Measurements from ENCODE around the gene SLC17A1. TPM values are rescaled to one million over a fixed set of nuclear protein-coding genes. Genes with fewer than 3 reads are reported as not detected.

Gene SLC17A1
- total RNA-seq, 2 experiments from 2014 or later, result not detected

- Histone ChIP-seq H3K36me3 (ENCODE audit: insufficient read depth, low read length) (no peaks in the 10 kb centered on the region), H3K9me3 (ENCODE audit: control insufficient read depth in 1 of 2, insufficient read depth in 1 of 2, low read length in 2 of 2) (peaks cover 0 to 5% of the 10 kb centered on the region in 2 experiments), H3K4me1 (ENCODE audit: insufficient read depth, low read length) (no peaks in the 10 kb centered on the region), H3K4me3 (ENCODE audit: low read length) (no peak overlapping the region), H3K27me3 (ENCODE audit: control insufficient read depth in 1 of 2, insufficient read depth in 2 of 2, low read length in 2 of 2) (peaks cover 0 to 3% of the 10 kb centered on the region in 2 experiments), H3K27ac (ENCODE audit: low read depth in 1 of 2, low read length in 2 of 2) (no peak overlapping the region)
- Mint-ChIP-seq H3K27me3 (peaks cover 38% of the 10 kb centered on the region), H3K27ac (no peak overlapping the region), H3K4me1 (ENCODE audit: low read depth) (no peaks in the 10 kb centered on the region), H3K9me3 (no peaks in the 10 kb centered on the region), H3K4me3 (no peak overlapping the region), H3K36me3 (ENCODE audit: low read depth) (no peaks in the 10 kb centered on the region)
- intact Hi-C loops (cut with DNase I, micrococcal nuclease), result no loop called here
- ChIA-PET POLR2A (no interaction called here), CTCF (no interaction called here)
- ATAC-seq (ENCODE audit: poor library complexity), result no peak
- DNase-seq, result no peak
- TF ChIP-seq CTCF (IDR thresholded peaks at IDR 0.05), result no peak
Measured at GRCh38 chr6:25804804-25805203, 27.0 kb downstream of the SLC17A1 start.

GRCh38 chr6:25801436-25801835 is 30.4 kb downstream of the SLC17A1 start:
- ATAC-seq (ENCODE audit: poor library complexity) (no peak), DNase-seq (no peak)
- H3K27ac Mint-ChIP-seq, result no peak overlapping the region
- H3K9me3 ChIP-seq (ENCODE audit: control insufficient read depth in 1 of 2, insufficient read depth in 1 of 2, low read length in 2 of 2), result peaks cover 0 to 5% of the 10 kb centered on the region in 2 experiments
- H3K4me1 Mint-ChIP-seq (ENCODE audit: low read depth), result no peaks in the 10 kb centered on the region
- H3K27me3 ChIP-seq (ENCODE audit: control insufficient read depth in 1 of 2, insufficient read depth in 2 of 2, low read length in 2 of 2), result peaks cover 0 to 3% of the 10 kb centered on the region in 2 experiments
- no peaks in the 10 kb centered on the region for H3K4me1 ChIP-seq (ENCODE audit: insufficient read depth, low read length)
- H3K36me3 ChIP-seq (ENCODE audit: insufficient read depth, low read length), result no peaks in the 10 kb centered on the region
- intact Hi-C loops (cut with DNase I, micrococcal nuclease), result no loop called here
- CTCF ChIA-PET, result no interaction called here
- no peak overlapping the region for H3K4me3 ChIP-seq (ENCODE audit: low read length)
- H3K36me3 Mint-ChIP-seq (ENCODE audit: low read depth), result no peaks in the 10 kb centered on the region
- POLR2A ChIA-PET, result no interaction called here
- no peak overlapping the region for H3K4me3 Mint-ChIP-seq
- no peaks in the 10 kb centered on the region for H3K9me3 Mint-ChIP-seq
- H3K27ac ChIP-seq (ENCODE audit: low read depth in 1 of 2, low read length in 2 of 2), result no peak overlapping the region
- H3K27me3 Mint-ChIP-seq, result peaks cover 38% of the 10 kb centered on the region
- TF ChIP-seq CTCF (IDR thresholded peaks at IDR 0.05), result no peak

GRCh38 chr6:25794784-25795183 is 37.1 kb downstream of the SLC17A1 start:
- Histone ChIP-seq H3K9me3 (ENCODE audit: control insufficient read depth in 1 of 2, insufficient read depth in 1 of 2, low read length in 2 of 2) (no peaks in the 10 kb centered on the region), H3K27ac (ENCODE audit: low read depth in 1 of 2, low read length in 2 of 2) (no peak overlapping the region), H3K4me1 (ENCODE audit: insufficient read depth, low read length) (no peaks in the 10 kb centered on the region), H3K4me3 (ENCODE audit: low read length) (no peak overlapping the region), H3K36me3 (ENCODE audit: insufficient read depth, low read length) (no peaks in the 10 kb centered on the region), H3K27me3 (ENCODE audit: control insufficient read depth in 1 of 2, insufficient read depth in 2 of 2, low read length in 2 of 2) (no peaks in the 10 kb centered on the region)
- ChIA-PET POLR2A (no interaction called here), CTCF (no interaction called here)
- peaks cover 6% of the 10 kb centered on the region for H3K27me3 Mint-ChIP-seq
- DNase-seq (no peak), ATAC-seq (ENCODE audit: poor library complexity) (no peak)
- TF ChIP-seq CTCF (IDR thresholded peaks at IDR 0.05), result no peak
- no peaks in the 10 kb centered on the region for H3K4me1 Mint-ChIP-seq (ENCODE audit: low read depth)
- no peaks in the 10 kb centered on the region for H3K9me3 Mint-ChIP-seq
- intact Hi-C loops (cut with DNase I, micrococcal nuclease), result loop anchor here (5.0 kb wide), 1 partner anchor 88 kb away; no protein-coding TSS in a partner anchor
- no peak overlapping the region for H3K27ac Mint-ChIP-seq
- H3K4me3 Mint-ChIP-seq, result no peak overlapping the region
- no peaks in the 10 kb centered on the region for H3K36me3 Mint-ChIP-seq (ENCODE audit: low read depth)
